Activated B cell treated with CpG ODN at 0.5 μM for 24 hours (primary cell): ENCODE results near the gene FCRL5. TPM values are rescaled to one million over a fixed set of nuclear protein-coding genes. Genes with fewer than 3 reads are reported as not detected.

ENCODE experiments used
- ATAC-seq: fragments of 200-7000 bp; cut with Tn5 transposase; one replicate; pipeline ENCODE4 v1.10.0; 2021; ENCODE audit warnings: low read depth, mild to moderate bottlenecking, moderate library complexity
- CTCF ChIA-PET: fragments of 350-600 bp; sonication (Branson Sonifier 250); formaldehyde crosslinking; loops from one replicate; lab custom pipeline; 2021; ENCODE audit warnings: antibody characterized with exemption; lab: Charles Lee
- POLR2A ChIA-PET: fragments of 350-600 bp; sonication (Branson Sonifier 250); formaldehyde crosslinking; loops from one replicate; lab custom pipeline; 2021; ENCODE audit warnings: antibody characterized with exemption; lab: Charles Lee
- DNase-seq: peaks from one replicate; pipeline ENCODE4 v3.0.0; 2022
- H3K27ac Mint-ChIP-seq: one replicate; pipeline ENCODE4 v1.8.0; 2020; ENCODE audit warnings: mixed read lengths
- H3K27me3 Mint-ChIP-seq: one replicate; pipeline ENCODE4 v1.8.0; 2021; ENCODE audit warnings: mixed read lengths
- H3K36me3 Mint-ChIP-seq: one replicate; pipeline ENCODE4 v1.8.0; 2021; ENCODE audit warnings: low read depth, mixed read lengths
- H3K4me1 Mint-ChIP-seq: one replicate; pipeline ENCODE4 v1.8.0; 2021; ENCODE audit warnings: mixed read lengths
- H3K4me3 Mint-ChIP-seq: one replicate; pipeline ENCODE4 v1.8.0; 2020; ENCODE audit warnings: mild to moderate bottlenecking, mixed read lengths
- H3K9me3 Mint-ChIP-seq: one replicate; pipeline ENCODE4 v1.8.0; 2020; ENCODE audit warnings: mixed read lengths
- intact Hi-C: fragments of 100-400 bp; cut with micrococcal nuclease; formaldehyde crosslinking; loops from one replicate; pipeline ENCODE4 v1.15.1; 2024
- total RNA-seq: library from RNA; stranded (reverse); gene quantifications from 2 replicates; pipeline ENCODE4 v1.2.3, GENCODE V29; 2022
- TF ChIP-seq, protein P1 (sequence below): fragments of 200-600 bp; IDR thresholded peaks from one replicate; pipeline ENCODE4 v1.8.0; 2022; ENCODE audit warnings: antibody characterized with exemption, mild to moderate bottlenecking

Gene FCRL5
- total RNA-seq, 1 donor from 2014 or later = 55.4 TPM

DNA sequence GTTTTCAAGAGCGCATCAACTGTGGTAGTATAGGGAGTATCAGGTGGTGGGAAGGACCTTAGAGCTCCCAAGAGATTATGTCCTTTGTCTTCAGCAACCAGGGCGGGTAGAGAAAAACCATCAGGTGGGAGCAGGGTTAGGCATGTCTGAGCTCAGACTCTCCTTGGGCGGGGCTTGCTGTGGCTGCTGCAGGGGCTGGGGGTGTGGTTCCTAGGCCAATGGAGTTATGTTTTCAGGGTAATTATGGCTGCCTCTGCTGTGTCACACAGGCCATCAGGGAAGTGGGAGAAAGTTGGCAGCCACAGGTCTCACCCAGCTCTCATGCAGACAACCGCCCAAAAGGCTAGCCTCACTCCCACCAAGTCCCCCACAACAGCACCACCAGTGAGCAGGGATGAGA lies 74.9 kb downstream of the FCRL5 start:
- DNase-seq (no peak), ATAC-seq (no peak)
- Mint-ChIP-seq H3K36me3 (peaks cover 7% of the 10 kb centered on the region), H3K27me3 (peaks cover 6% of the 10 kb centered on the region), H3K4me3 (no peak overlapping the region), H3K9me3 (peaks cover 30% of the 10 kb centered on the region), H3K4me1 (no peaks in the 10 kb centered on the region), H3K27ac (no peak overlapping the region)
- POLR2A ChIA-PET = no interaction called here
- CTCF ChIA-PET = no interaction called here
- intact Hi-C loops = no loop called here
- TF ChIP-seq, protein P1, sequence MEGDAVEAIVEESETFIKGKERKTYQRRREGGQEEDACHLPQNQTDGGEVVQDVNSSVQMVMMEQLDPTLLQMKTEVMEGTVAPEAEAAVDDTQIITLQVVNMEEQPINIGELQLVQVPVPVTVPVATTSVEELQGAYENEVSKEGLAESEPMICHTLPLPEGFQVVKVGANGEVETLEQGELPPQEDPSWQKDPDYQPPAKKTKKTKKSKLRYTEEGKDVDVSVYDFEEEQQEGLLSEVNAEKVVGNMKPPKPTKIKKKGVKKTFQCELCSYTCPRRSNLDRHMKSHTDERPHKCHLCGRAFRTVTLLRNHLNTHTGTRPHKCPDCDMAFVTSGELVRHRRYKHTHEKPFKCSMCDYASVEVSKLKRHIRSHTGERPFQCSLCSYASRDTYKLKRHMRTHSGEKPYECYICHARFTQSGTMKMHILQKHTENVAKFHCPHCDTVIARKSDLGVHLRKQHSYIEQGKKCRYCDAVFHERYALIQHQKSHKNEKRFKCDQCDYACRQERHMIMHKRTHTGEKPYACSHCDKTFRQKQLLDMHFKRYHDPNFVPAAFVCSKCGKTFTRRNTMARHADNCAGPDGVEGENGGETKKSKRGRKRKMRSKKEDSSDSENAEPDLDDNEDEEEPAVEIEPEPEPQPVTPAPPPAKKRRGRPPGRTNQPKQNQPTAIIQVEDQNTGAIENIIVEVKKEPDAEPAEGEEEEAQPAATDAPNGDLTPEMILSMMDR = no peak

DNA sequence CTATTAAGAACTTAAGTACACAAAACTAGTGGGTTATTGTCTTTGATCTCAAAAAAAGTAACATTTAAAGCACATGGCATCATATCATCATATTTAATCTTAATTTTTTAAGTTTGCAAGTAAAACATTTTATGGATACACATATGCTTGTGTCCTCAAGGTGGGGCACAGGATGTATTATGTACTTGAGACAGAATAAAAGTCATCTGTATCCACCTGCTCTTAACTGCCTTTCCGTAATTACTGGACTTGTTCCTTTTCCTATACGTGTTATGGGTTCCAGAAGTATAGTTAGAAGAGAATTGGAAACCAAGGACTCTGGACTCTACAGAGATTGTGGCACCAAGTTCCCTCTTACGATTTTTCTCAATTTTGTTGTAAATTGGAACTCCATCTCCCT lies 79.4 kb downstream of the FCRL5 start:
- H3K9me3 Mint-ChIP-seq = peaks cover 14% of the 10 kb centered on the region

DNA sequence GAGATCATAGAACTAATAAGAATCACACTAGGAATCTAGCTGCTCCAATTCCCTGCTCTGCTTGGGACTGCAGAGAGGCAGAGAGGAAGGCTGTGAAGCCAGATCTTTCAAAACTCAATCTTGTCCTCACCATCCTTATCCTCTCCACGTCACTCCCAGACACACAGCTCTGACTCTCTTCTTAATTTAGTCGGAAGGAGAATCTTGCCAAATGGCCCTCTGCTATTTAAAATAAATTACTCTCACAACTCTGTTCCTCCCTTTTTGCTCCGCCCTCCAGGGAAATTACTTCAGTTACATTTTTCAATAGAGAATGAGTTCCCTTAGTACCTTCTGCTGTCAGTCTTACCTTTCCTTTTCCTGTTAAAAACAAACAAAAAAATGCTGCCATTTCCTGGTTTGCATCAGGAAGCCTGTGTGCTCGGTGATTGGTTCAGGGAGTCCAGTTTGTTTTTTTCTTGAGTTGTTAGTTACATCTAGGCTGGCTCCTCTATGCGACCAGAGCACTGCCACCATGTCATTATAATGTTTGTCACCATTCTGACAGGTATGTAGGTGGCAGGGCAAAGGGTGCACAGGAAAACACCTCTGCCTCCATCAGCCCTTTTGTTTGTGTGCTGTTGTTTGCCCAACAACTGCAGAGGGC lies 80.1 kb downstream of the FCRL5 start:
- peaks cover 6% of the 10 kb centered on the region for H3K9me3 Mint-ChIP-seq
- H3K4me3 Mint-ChIP-seq = no peak overlapping the region
- POLR2A ChIA-PET = no interaction called here
- no peak for ATAC-seq
- CTCF ChIA-PET = no interaction called here
- intact Hi-C loops = no loop called here
- TF ChIP-seq, protein P1 = no peak
- no peak overlapping the region for H3K27ac Mint-ChIP-seq
- H3K4me1 Mint-ChIP-seq = peaks cover 4% of the 10 kb centered on the region
- no peak for DNase-seq
- no peaks in the 10 kb centered on the region for H3K36me3 Mint-ChIP-seq
- peaks cover 5% of the 10 kb centered on the region for H3K27me3 Mint-ChIP-seq

More for the DNA sequence above, 79.4 kb downstream of the FCRL5 start:
- Mint-ChIP-seq H3K36me3 (no peaks in the 10 kb centered on the region), H3K27ac (no peak overlapping the region), H3K4me3 (no peak overlapping the region), H3K4me1 (peaks cover 4% of the 10 kb centered on the region), H3K27me3 (peaks cover 5% of the 10 kb centered on the region)
- POLR2A ChIA-PET = no interaction called here
- TF ChIP-seq, protein P1 = no peak
- intact Hi-C loops = no loop called here
- CTCF ChIA-PET = no interaction called here
- ATAC-seq (no peak), DNase-seq (no peak)

DNA sequence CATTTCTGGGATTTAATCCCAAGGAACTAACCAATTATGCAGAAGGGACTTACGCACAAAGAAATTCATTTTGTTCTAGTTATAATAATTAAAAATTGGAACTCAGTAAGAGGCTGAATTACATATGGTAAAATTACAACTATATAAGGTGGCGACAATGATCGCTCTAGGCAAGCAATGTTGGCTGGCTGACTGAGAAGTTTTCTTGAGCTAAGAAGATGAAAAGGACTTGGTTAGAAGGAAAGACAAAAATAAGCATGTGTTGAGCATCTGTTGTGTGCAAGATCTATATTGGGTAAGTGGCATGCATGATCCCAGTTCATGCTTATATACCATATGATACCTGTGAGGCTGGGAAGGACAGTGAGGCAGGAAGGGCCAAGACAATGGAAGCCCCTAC lies 80.8 kb downstream of the FCRL5 start:
- Mint-ChIP-seq H3K36me3 (no peaks in the 10 kb centered on the region), H3K27ac (no peak overlapping the region), H3K4me1 (peaks cover 4% of the 10 kb centered on the region), H3K4me3 (no peak overlapping the region), H3K27me3 (peaks cover 5% of the 10 kb centered on the region), H3K9me3 (peaks cover 3% of the 10 kb centered on the region)
- intact Hi-C loops = no loop called here
- ATAC-seq (no peak), DNase-seq (no peak)
- ChIA-PET CTCF (no interaction called here), POLR2A (no interaction called here)
- TF ChIP-seq, protein P1 = no peak

DNA sequence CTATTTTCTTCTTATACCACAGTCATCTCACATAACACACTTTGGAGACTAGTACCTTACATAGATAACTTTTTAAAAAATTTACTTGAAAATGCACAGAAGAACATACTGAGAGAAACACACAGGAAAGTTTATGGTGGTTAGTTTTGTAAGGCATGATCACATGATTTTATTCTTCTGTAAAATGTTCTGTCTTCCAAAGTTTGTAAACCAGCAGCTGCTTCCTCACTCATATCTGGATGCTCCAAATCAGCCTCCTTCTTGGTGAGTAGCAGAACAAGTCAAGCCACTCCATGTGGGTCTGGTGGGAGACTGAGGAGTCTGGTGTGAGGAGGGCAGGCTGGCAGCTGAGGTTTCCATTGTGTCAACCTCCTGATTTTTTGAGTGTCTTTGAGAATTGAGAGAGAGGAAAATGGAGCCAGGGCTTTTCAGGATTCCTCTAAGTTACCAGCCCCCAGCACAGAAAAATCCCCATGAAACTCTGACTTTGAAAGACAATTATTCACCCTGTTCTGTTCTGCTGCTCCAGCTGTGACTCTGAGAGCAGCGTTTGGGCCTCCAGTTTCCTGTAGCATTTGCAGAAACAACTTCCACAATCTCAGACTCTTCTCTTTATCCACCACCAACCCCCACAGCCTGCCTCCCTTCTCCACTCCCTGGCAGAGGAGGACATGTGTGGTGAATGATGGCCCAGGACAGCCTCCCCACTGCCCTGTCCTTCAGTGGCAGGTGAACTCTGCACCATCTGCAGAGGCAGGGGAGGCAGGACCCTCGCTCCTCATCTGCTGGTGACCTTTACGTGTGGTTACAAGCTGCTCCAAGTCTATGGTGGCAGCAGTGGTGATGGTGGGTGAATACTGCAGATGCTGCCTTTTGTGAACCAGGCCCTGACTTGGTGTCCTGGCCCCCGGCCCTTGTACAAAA lies 82.3 kb downstream of the FCRL5 start:
- TF ChIP-seq, protein P1 = no peak
- Mint-ChIP-seq H3K27ac (no peak overlapping the region), H3K9me3 (peaks cover 2% of the 10 kb centered on the region), H3K27me3 (peaks cover 9% of the 10 kb centered on the region), H3K4me1 (peaks cover 4% of the 10 kb centered on the region), H3K36me3 (no peaks in the 10 kb centered on the region), H3K4me3 (no peak overlapping the region)
- DNase-seq (no peak), ATAC-seq (no peak)
- ChIA-PET CTCF (no interaction called here), POLR2A (no interaction called here)
- intact Hi-C loops = no loop called here
